Activated CD8-positive, alpha-beta memory T cell treated with anti-CD3 and anti-CD28 coated beads, Interleukin-2, amount 50 U/mL, for 24 hours (primary cell): ENCODE results near the gene RFPL4A.

Experiments used
- DNase-seq: peaks from one replicate; pipeline ENCODE4 v3.0.0-alpha.2; 2020; ENCODE audit errors: extremely low read depth

RFPL4A gene

DNA sequence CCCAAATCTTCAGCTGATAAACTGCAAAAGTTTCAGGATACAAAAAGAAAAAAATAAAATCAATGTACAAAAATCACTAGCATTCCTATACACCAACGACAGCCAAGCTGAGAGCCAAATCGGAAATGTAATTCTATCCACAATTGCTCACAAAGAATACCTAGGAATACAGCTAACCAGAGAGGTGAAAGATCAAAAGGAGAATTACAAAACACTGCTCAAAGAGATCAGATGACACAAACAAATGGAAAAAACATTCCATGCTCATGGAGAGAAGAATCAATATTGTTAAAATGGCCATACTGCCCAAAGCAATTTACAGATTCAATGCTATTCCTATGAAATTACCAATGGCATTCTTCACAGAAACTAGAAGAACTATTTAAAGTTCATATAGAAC, 43.4 kb downstream of the RFPL4A start:
- DNase-seq: no peak

DNA sequence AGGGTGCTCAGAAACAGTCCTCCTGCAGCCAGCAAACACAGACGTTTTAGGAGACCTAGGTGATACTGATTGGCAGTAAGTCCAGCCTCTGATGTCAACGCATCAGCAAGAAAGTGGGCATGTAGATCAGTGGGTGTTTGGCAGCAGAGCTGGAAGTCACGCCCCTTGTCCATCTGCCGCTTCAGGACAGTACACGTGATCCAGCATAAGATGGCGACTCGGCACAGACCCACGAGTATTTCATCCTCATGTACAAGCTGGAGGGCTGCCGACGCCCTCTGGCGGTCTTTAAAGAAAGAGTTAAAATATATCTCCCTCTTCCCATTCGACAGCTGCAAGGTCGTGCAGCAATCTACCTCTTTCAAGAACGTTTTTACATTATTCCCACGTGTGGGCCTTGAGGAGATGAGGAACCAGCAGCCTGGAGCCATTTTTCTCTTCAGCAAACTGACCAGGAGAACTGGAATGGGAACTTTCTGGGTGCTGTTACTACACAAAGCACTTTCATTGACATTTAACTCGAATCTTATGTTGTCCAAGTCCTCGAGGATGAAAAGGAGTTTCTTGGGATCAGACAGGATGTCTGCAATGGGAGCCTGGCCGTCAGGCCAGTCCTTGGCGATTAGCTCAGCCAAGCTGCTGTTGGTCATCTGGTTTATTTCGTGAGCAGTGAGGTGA, 50.6 kb downstream of the RFPL4A start:
- DNase-seq: no peak

- no peak for DNase-seq
Observed at GRCh38 chr19:55811340-55811739, 52.4 kb downstream of the RFPL4A start.

DNA sequence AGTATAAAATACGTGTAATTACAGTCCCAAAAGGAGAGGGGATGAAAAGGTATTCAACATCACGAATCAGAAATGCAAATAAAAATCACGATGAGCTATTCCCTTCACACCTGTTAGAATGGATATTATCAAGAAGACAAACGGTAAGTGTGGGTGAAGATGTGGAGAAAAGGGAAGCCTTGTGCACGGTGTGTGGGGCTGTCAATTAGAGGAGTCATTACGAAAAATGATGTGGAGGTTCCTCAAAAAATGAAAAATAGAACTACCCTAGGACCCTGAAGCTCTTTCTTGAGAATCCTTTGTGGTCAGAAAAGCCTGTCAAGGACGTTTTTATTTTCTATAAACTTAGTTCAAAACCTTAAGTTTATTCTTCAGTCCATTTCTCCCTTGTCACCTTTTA, 53.6 kb downstream of the RFPL4A start:
- no peak for DNase-seq
